GM21723 (cell line): ENCODE results near the gene SLC16A14.
"Not testable (repeated sequence)": the region's sequence is repeated elsewhere in the genome, so short reads cannot be mapped to it uniquely, and the experiment has no call there.

ENCODE experiments used
- ATAC-seq: cut with Tn5 transposase; IDR thresholded peaks from one replicate; pipeline ENCODE4 v1.9.1; 2021; ENCODE audit warnings: mild to moderate bottlenecking, moderate library complexity; ENCODE audit not compliant: unreplicated experiment

SLC16A14 gene

DNA sequence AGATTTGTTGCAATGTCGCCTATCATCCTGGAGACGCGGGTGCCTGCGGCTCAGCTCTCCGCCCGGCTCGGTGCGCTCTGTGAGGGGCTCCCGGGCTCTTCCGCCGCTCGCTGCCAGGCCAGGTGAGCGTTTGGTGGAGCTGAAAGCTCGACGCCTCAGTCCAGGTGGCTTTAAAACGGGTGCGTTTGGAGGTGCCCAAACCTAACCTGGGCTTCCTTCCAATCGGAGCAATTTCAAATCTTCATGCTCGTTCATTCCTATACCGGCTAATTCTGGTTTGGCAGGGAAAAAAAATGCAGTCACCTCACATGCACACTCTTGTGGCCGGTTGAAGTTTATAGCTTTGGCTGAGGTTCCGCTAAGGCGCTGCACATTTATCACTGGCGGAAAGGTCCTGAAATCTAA is at the start of gene SLC16A14:
SLC16A14 (minus strand) TSS at position 274 of the 405 bp plus-strand sequence. CDS start 9,572 bp downstream, outside the sequence.
- ATAC-seq: peak; percentile 35

- ATAC-seq: no peak
Observed at GRCh38 chr2:230106771-230107170, 38.0 kb upstream of the SLC16A14 start.

DNA sequence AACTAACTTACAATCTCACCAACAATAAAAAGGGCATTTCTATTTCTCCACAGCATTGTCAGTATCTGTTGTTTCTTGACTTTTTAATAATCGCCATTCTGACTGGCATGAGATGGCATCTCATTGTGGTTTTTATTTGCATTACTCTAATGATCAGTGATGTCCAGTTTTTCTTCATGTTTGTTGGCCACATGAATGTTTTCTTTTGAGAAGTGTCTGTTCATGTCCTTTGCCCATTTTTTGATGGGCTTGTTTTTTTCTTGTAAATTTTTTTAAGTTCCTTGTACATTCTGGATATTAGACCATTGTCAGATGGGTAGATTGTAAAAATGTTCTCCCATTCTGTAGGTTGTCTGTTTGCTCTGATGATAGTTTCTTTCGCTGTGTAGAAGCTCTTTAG is 33.2 kb upstream of the SLC16A14 start:
- not testable (repeated sequence) for ATAC-seq

DNA sequence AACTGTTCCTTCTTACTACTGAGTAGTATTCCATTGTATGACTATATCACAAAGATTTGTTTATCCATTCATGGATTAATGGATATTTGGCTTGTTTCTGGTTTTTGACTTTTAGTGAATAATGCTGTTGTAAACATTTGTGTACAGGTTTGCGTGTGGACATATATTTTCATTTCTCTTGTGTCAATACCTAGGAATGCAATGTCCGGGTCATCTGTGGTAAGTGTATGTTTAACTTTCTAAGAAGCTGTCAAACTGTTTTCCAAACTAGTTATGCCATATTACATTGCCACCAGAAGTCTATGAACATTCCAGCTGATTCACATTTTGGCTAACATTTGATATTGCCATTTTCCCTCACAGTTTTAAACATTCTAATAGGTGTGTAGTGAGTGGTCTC is 29.1 kb upstream of the SLC16A14 start:
- no peak for ATAC-seq

- ATAC-seq: no peak
Observed at GRCh38 chr2:230097424-230097823, 28.7 kb upstream of the SLC16A14 start.

GRCh38 chr2:230090967-230091366 is 22.2 kb upstream of the SLC16A14 start:
- ATAC-seq: no peak

DNA sequence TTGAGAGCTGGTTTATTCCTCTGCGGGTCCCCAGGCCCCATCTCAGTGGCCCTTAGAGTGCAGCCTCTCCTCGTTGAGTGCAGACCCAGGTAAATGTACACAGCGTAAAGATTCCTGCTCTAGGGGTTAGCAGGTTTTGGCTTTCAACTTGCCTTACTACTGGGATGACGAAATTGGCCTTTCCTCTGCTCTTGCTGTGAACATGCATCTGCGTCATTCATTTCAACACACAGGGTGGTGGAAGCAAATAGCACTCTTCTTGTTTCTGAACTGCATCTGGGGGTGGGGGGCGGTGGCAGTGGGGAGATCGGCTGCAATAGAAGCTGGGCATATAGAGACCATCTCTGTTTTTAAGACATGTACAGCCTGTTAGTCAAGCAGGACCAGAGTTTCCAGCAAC is 16.5 kb upstream of the SLC16A14 start:
- no peak for ATAC-seq

DNA sequence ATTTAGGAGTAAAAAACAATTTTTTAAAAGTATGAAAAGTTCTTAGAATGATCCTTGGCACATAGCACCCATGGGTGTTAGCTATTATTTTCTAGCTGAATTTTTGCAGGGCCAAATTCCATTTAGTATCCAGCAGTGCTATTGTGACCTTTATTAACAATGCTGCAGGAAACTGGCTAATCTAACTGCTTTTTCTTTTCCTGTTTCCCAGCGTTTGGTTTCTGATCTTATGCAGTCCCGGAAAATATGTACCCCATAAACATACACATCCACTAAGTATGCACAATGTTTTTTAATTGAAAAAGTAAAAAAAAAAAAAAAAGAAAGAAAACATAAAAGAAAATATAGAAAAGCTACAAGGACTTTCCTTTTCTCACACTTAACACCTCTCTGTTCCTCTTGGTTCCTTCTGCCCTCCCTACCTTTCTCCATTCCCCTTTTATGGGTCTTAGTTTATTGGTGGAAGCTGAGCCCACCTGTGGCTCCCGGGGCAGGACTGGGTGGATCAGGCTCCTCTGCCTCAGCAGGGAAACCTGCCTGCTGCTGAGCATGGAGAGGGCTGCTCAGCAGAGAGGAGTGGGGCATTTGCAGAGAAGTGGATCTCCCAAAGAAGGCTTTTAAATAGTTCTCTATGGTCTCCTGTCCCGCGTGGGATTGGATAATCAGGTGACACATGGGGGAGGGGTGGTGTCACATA is 9.3 kb upstream of the SLC16A14 start:
- ATAC-seq: no peak

GRCh38 chr2:230076819-230077218 is 8.1 kb upstream of the SLC16A14 start:
- no peak for ATAC-seq

DNA sequence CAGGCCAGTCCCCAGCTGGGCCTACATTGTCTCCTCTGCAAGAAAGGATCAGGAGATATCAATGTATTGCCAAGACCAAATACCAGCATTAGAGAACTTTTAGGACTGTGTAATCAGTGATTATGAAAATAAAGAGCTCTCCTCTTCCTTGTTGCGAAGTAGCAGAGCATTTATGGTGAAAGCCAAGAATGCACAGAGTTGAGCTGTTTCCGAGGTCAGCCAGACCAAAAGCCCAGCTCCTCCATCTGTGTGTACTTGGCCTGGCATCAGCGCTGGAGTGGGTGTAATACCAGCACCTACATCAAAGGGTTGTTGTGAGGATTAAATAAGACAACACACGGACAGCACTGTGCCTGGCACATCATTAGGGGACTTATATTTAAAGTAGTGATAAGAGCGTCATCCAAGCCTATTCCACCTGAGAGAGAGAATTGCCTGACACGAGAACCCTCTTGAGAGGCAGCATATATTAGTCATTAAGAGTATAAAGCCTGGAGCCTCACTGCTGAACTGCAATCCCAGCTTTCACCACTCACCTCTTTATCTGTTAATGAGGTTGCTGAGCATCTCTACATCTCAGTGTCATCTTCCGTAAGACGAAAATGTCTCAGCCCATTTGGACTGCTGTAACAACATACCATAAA is 7.4 kb upstream of the SLC16A14 start:
- ATAC-seq: no peak

GRCh38 chr2:230071421-230071820 is 2.7 kb upstream of the SLC16A14 start:
- no peak for ATAC-seq

DNA sequence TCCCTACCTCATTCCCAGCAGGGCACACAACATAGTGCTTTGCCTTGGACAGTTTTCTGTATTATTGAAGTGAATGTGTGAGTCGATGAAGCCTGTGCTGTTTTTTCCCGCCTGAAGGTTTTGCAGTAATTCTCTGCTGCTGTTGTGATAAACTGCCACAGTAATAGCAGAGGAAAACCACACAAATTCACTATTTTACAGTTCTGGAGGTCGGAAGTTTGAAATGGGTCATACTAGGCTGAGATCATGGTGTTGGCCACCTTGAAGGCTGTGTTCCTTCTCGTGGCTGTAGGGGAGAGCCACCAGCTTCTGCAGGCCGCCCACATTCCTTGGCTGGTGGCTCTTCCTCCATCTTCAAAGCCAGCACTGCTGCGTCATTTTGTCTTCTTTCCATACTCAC is 678 bp upstream of the SLC16A14 start:
- no peak for ATAC-seq

DNA sequence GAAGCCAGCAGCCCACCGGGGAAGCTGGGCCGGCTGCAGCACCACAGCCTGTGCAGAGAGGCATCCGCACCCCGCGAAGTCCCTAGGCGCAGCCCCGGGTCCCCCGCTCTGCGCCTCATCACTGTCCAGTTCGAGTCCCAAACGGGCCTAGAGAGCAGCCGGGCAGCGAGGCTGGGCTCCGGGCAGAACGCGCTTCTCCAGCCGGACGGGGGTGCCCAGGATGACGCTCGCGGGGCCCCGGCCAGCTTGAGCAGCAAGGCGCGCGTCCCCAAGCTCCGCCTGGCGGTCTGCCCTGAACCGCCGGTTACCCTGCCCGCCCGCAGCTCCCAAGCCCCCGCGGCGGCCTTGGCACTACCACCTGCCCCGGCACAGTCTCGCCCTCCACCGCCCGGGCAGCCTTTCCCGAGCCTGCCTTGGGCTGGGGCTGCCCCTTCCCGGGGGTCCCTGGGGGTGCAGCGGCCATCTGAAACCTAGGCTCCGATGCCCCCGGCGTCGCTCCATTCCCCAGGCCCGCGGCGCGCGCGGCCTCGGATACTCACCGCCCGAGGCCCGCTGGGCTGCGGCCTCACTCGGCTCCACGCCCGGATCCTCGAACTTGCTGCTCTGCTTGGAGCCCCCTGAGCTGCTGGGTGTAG is 591 bp downstream of the SLC16A14 start:
- peak; percentile 43 for ATAC-seq

- ATAC-seq: no peak
Observed at GRCh38 chr2:230060672-230061293, 7.9 kb downstream of the SLC16A14 start.

GRCh38 chr2:230053753-230054478 is 14.8 kb downstream of the SLC16A14 start:
- ATAC-seq: no peak

- ATAC-seq: no peak
Observed at GRCh38 chr2:230052299-230052698, 16.4 kb downstream of the SLC16A14 start.

- ATAC-seq: no peak
Observed at GRCh38 chr2:230050136-230050535, 18.6 kb downstream of the SLC16A14 start.

DNA sequence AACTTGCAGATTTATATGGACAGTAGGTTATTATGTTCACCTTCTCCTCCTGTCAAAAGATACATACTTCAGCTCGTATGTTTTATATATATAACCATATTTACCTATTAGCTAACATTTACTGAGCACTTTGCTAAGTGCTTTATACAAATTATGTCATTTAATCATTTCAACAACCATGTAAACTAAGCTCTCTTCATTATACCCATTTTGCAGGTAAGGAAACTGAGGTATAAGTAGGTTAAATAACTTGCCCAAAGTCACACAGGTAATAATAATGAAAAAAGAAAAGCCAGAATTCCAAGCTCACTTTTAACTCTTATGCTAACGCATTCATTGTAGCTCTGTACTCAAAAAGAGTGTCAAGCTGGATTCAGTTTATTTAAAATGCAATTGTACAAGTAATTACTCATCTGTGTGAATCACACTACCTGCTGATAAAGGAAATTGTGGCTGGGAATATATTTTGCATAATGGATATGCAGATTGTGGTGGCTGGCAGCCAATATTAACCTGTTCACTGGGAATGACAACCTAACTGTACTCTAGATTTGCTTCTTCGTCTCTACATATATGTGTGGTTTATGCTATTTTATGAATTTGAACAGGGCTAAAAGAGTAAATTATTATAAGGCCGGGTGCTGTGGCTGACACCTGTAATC is 20.6 kb downstream of the SLC16A14 start:
- ATAC-seq: no peak

DNA sequence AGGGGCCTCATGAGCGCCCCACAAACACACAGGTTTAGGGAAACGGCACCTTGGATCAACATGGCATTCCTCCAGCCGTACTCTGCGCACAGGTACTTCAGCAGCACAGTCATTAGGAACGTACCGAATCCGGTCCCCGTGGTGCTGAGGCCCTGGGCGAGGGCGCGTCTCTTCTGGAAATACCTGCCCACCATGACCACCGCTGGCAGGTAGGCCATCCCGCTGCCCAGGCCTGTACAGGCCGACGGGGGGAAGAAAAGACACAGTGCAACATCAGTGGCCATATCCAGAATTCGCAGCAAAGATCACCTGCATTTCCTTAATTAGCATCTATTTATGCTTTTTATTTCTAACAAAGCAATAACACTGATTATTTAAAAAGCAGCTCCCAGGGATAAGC is 22.2 kb downstream of the SLC16A14 start:
- ATAC-seq: no peak

- no peak for ATAC-seq
Observed at GRCh38 chr2:230043461-230043860, 25.3 kb downstream of the SLC16A14 start.
